Neural cell (in vitro differentiated cells): ENCODE results near the gene FFAR3. TPM values are rescaled to one million over a fixed set of nuclear protein-coding genes. Genes with fewer than 3 reads are reported as not detected.

ENCODE experiments used
- H2AFZ ChIP-seq: fragments of 200-600, 300-800 bp; sonication (generic), shearing (Covaris generic); 2 replicates; pipeline ENCODE4 v1.6.0; 2014; ENCODE audit warnings: low read depth, mild to moderate bottlenecking, antibody characterized with exemption, low read length, moderate library complexity
- H3F3A ChIP-seq: fragments of 200-600 bp; shearing (Covaris generic); 2 replicates; pipeline ENCODE4 v1.6.1; 2016; ENCODE audit warnings: mild to moderate bottlenecking, moderate library complexity, mixed read lengths, antibody characterized with exemption, low read length; ENCODE audit not compliant: insufficient read depth, poor library complexity, severe bottlenecking
- H3K27ac ChIP-seq: fragments of 200-600, 300-800 bp; sonication (generic), shearing (Covaris generic); 2 replicates; pipeline ENCODE4 v1.5.1; 2014; ENCODE audit warnings: mild to moderate bottlenecking, low read length, moderate library complexity
- H3K27me3 ChIP-seq: fragments of 300-800, 200-600 bp; sonication (generic), shearing (Covaris generic); 2 replicates; pipeline ENCODE4 v1.6.0; 2014; ENCODE audit warnings: mild to moderate bottlenecking, low read depth, low read length, moderate library complexity; ENCODE audit not compliant: insufficient read depth
- H3K36me3 ChIP-seq: fragments of 300-800, 200-600 bp; sonication (generic), shearing (Covaris generic); 2 replicates; pipeline ENCODE4 v1.5.1; 2014; ENCODE audit warnings: mild to moderate bottlenecking, antibody characterized with exemption, low read length, moderate library complexity; ENCODE audit not compliant: insufficient read depth
- H3K4me2 ChIP-seq: fragments of 300-800, 200-600 bp; sonication (generic), shearing (Covaris generic); 2 replicates; pipeline ENCODE4 v1.6.0; 2014; ENCODE audit warnings: mild to moderate bottlenecking, low read length
- H3K4me3 ChIP-seq: fragments of 300-800, 200-600 bp; sonication (generic), shearing (Covaris generic); 2 replicates; pipeline ENCODE4 v1.5.1; 2014; ENCODE audit warnings: mild to moderate bottlenecking, low read length, moderate library complexity
- H3K79me2 ChIP-seq: fragments of 200-600 bp; shearing (Covaris generic); replicated peaks from 2 replicates; pipeline ENCODE4 v1.6.0; 2014; ENCODE audit warnings: mild to moderate bottlenecking, low read length, moderate library complexity; ENCODE audit not compliant: insufficient read depth
- H3K9ac ChIP-seq: fragments of 300-800, 200-600 bp; sonication (generic), shearing (Covaris generic); 2 replicates; pipeline ENCODE4 v1.6.1; 2016; ENCODE audit warnings: mild to moderate bottlenecking, low read length, mixed read lengths
- H3K9me2 ChIP-seq: fragments of 200-600 bp; shearing (Covaris generic); 2 replicates; pipeline ENCODE4 v1.6.1; 2016; ENCODE audit warnings: mild to moderate bottlenecking, low read length, mixed read lengths; ENCODE audit not compliant: insufficient read depth
- H3K9me3 ChIP-seq: fragments of 200-600, 300-800 bp; sonication (generic), shearing (Covaris generic); 2 replicates; pipeline ENCODE4 v1.6.1; 2016; ENCODE audit warnings: mild to moderate bottlenecking, mixed run types, low read length, moderate library complexity, mixed read lengths
- H4K20me1 ChIP-seq: fragments of 200-600 bp; shearing (Covaris generic); 2 replicates; pipeline ENCODE4 v1.6.1; 2016; ENCODE audit warnings: mild to moderate bottlenecking, mixed run types; ENCODE audit not compliant: insufficient read depth
- EP300 ChIP-seq: fragments of 450-650 bp; conservative IDR thresholded peaks from 2 replicates; pipeline ENCODE4 v1.6.1; 2014; ENCODE audit warnings: antibody characterized with exemption, mild to moderate bottlenecking, moderate library complexity; ENCODE audit not compliant: poor library complexity, severe bottlenecking
- EZH2 ChIP-seq: fragments of 200-600, 300-800 bp; shearing (Covaris generic), sonication (generic); IDR thresholded peaks from 2 replicates; pipeline ENCODE4 v1.6.1; 2014; ENCODE audit warnings: antibody characterized with exemption, low read length, borderline replicate concordance, mild to moderate bottlenecking; ENCODE audit not compliant: insufficient read depth, poor library complexity, severe bottlenecking
- MXI1 ChIP-seq: fragments of 450-650 bp; conservative IDR thresholded peaks from 2 replicates; pipeline ENCODE4 v1.6.1; 2014; ENCODE audit warnings: antibody characterized with exemption, mild to moderate bottlenecking; ENCODE audit not compliant: poor library complexity, severe bottlenecking
- POLR2AphosphoS5 ChIP-seq: IDR thresholded peaks from 2 replicates; pipeline ENCODE4 v1.6.1; 2012
- RAD21 ChIP-seq: fragments of 450-650 bp; conservative IDR thresholded peaks from 2 replicates; pipeline ENCODE4 v1.6.1; 2014; ENCODE audit warnings: antibody characterized with exemption, mild to moderate bottlenecking, moderate library complexity
- SMC3 ChIP-seq: fragments of 450-650 bp; conservative IDR thresholded peaks from 2 replicates; pipeline ENCODE4 v1.6.1; 2014; ENCODE audit warnings: antibody characterized with exemption, mild to moderate bottlenecking, moderate library complexity; ENCODE audit not compliant: poor library complexity
- TAF1 ChIP-seq: IDR thresholded peaks from 2 replicates; pipeline ENCODE4 v1.6.1; 2012; ENCODE audit warnings: low read depth
- polyA plus RNA-seq: library from polyadenylated mRNA; depleted of rRNA; stranded (reverse); fragments of >200 nt; gene quantifications from 2 replicates; pipeline ENCODE4 v1.2.3, GENCODE V29; 2014
- TF ChIP-seq, protein P1 (sequence below): fragments of 450-650 bp; IDR thresholded peaks from 2 replicates; pipeline ENCODE4 v1.5.1; 2014; ENCODE audit warnings: antibody characterized with exemption, mild to moderate bottlenecking, moderate library complexity; ENCODE audit not compliant: poor library complexity, severe bottlenecking
- TF ChIP-seq, protein P2 (sequence below): IDR thresholded peaks from 2 replicates; pipeline ENCODE4 v1.6.1; 2012; ENCODE audit warnings: borderline replicate concordance

The FFAR3 gene
- polyA plus RNA-seq, 1 donor from 2014 or later = not detected

DNA sequence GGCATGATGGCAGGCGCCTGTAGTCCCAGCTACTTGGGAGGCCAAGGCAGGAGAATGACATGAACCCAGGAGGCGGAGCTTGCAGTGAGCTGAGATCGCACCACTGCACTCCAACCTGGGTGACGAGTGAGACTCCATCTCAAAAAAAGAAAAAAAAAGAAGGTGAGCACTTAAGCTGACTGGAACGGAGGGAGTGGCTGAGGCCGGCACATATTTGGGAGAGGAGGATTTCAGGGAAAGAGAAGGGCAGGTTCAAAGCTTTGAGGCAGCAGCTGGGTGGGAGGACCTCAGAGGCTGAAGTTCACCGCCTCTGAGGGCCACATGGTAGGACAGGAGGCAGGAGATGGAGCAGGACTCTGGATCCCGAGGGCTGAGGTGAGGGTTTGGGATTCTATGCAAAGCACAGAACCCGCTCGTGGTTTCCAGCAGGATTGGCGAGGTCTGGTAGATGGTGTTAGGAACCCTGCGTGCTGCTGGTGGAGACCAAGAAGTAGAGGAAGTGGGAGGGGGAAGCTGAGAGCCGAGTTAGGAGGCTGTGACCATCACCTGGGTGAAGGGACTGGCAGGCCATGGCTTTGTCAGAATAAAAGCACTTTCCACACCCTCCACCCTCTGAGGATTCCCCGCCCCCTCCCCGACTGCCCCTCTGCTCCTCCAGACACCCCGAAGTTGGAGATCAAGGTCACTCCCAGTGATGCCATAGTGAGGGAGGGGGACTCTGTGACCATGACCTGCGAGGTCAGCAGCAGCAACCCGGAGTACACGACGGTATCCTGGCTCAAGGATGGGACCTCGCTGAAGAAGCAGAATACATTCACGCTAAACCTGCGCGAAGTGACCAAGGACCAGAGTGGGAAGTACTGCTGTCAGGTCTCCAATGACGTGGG, 20.9 kb upstream of the FFAR3 start:
- Histone ChIP-seq H3K36me3 (no peaks in the 10 kb centered on the region), H3K4me3 (no peak overlapping the region), H3K27me3 (no peaks in the 10 kb centered on the region), H3F3A (no peaks in the 10 kb centered on the region), H3K4me2 (no peak overlapping the region), H3K27ac (no peak overlapping the region), H4K20me1 (no peaks in the 10 kb centered on the region), H2AFZ (no peak overlapping the region), H3K9me2 (no peaks in the 10 kb centered on the region), H3K9me3 (no peaks in the 10 kb centered on the region), H3K9ac (no peak overlapping the region), H3K79me2 (no peaks in the 10 kb centered on the region)
- TF ChIP-seq, protein P1, sequence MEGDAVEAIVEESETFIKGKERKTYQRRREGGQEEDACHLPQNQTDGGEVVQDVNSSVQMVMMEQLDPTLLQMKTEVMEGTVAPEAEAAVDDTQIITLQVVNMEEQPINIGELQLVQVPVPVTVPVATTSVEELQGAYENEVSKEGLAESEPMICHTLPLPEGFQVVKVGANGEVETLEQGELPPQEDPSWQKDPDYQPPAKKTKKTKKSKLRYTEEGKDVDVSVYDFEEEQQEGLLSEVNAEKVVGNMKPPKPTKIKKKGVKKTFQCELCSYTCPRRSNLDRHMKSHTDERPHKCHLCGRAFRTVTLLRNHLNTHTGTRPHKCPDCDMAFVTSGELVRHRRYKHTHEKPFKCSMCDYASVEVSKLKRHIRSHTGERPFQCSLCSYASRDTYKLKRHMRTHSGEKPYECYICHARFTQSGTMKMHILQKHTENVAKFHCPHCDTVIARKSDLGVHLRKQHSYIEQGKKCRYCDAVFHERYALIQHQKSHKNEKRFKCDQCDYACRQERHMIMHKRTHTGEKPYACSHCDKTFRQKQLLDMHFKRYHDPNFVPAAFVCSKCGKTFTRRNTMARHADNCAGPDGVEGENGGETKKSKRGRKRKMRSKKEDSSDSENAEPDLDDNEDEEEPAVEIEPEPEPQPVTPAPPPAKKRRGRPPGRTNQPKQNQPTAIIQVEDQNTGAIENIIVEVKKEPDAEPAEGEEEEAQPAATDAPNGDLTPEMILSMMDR = no peak
- no peak for TF ChIP-seq TAF1
- TF ChIP-seq, protein P2, sequence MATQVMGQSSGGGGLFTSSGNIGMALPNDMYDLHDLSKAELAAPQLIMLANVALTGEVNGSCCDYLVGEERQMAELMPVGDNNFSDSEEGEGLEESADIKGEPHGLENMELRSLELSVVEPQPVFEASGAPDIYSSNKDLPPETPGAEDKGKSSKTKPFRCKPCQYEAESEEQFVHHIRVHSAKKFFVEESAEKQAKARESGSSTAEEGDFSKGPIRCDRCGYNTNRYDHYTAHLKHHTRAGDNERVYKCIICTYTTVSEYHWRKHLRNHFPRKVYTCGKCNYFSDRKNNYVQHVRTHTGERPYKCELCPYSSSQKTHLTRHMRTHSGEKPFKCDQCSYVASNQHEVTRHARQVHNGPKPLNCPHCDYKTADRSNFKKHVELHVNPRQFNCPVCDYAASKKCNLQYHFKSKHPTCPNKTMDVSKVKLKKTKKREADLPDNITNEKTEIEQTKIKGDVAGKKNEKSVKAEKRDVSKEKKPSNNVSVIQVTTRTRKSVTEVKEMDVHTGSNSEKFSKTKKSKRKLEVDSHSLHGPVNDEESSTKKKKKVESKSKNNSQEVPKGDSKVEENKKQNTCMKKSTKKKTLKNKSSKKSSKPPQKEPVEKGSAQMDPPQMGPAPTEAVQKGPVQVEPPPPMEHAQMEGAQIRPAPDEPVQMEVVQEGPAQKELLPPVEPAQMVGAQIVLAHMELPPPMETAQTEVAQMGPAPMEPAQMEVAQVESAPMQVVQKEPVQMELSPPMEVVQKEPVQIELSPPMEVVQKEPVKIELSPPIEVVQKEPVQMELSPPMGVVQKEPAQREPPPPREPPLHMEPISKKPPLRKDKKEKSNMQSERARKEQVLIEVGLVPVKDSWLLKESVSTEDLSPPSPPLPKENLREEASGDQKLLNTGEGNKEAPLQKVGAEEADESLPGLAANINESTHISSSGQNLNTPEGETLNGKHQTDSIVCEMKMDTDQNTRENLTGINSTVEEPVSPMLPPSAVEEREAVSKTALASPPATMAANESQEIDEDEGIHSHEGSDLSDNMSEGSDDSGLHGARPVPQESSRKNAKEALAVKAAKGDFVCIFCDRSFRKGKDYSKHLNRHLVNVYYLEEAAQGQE = no peak
- TF ChIP-seq MXI1 = no peak
- TF ChIP-seq RAD21 = no peak

DNA sequence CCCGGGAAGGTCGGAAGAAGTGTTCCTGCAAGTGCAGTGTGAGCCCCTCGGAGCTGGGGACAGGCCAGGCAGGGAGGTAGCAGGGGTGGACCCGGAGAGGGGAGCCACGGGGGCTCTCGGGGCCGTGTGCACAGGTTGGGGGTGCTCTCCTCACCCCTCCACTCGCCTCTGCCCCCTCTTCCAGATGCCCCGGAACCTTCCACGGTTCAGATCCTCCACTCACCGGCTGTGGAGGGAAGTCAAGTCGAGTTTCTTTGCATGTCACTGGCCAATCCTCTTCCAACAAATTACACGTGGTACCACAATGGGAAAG, 20.3 kb upstream of the FFAR3 start:
- Histone ChIP-seq H4K20me1 (no peaks in the 10 kb centered on the region), H3K27me3 (no peaks in the 10 kb centered on the region), H2AFZ (no peak overlapping the region), H3K4me2 (no peak overlapping the region), H3K36me3 (no peaks in the 10 kb centered on the region), H3K27ac (no peak overlapping the region), H3K9me2 (no peaks in the 10 kb centered on the region), H3K4me3 (no peak overlapping the region), H3K9ac (no peak overlapping the region), H3K9me3 (no peaks in the 10 kb centered on the region), H3F3A (no peaks in the 10 kb centered on the region), H3K79me2 (no peaks in the 10 kb centered on the region)
- TF ChIP-seq MXI1 (no peak), POLR2AphosphoS5 (no peak), EZH2 (no peak), EP300 (no peak), SMC3 (no peak), TAF1 (no peak), RAD21 (no peak)
- TF ChIP-seq, protein P2 = no peak
- TF ChIP-seq, protein P1 = no peak
